ENCODE measurements around the gene SERPINF2.

The SERPINF2 gene

DNA sequence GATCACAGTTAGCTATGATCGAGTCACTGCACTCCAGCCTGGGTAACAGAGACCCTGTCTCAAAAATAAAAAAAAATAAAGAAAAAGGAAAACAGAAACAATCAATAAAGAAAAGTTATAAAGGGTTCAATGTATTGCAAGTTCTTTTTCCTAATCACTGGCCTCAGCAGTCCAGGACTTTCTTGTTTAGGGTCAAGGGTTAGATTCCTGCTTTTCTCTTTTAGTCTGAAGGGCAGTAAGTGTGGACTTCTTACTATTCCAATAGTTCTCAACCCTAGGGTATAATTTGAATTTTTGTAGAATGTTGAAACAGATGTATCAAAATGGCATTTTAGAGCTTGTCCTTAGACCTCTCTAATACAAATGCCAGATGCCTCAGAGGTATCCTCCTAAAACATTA lies 59.8 kb downstream of the SERPINF2 start:
- Histone ChIP-seq H3K27ac (ENCODE audit: low read depth, low read length) (no peak overlapping the region), H3K9ac (ENCODE audit: low read length) (no peak overlapping the region), H3K9me2 (replicated peaks; ENCODE audit: insufficient read depth, low read length) (no peaks in the 10 kb centered on the region), H3K79me2 (ENCODE audit: insufficient read depth, low read length) (peaks cover 1% of the 10 kb centered on the region; the same call in 1 of the 2 replicates), H4K20me1 (ENCODE audit: low read depth, low read length) (no peaks in the 10 kb centered on the region), H3K36me3 (ENCODE audit: low read length) (peaks cover 7% of the 10 kb centered on the region; the same call in 1 of the 2 replicates), H3F3A (ENCODE audit: insufficient read depth) (peaks cover 3% of the 10 kb centered on the region; the same call in 1 of the 2 replicates), H3K27me3 (ENCODE audit: low read length) (no peaks in the 10 kb centered on the region), H3K4me3 (ENCODE audit: insufficient read depth, low read length, poor library complexity, severe bottlenecking) (no peak overlapping the region), H2AFZ (ENCODE audit: low read depth, low read length, severe bottlenecking) (no peak overlapping the region), H3K4me2 (ENCODE audit: low read depth, low read length, poor library complexity, severe bottlenecking) (no peak overlapping the region), H3K9me3 (ENCODE audit: insufficient read depth, low read length) (no peaks in the 10 kb centered on the region)
- no peak for TF ChIP-seq EZH2phosphoT487 (conservative IDR thresholded peaks at IDR 0.05; ENCODE audit: low read length)
- TF ChIP-seq, protein P1, sequence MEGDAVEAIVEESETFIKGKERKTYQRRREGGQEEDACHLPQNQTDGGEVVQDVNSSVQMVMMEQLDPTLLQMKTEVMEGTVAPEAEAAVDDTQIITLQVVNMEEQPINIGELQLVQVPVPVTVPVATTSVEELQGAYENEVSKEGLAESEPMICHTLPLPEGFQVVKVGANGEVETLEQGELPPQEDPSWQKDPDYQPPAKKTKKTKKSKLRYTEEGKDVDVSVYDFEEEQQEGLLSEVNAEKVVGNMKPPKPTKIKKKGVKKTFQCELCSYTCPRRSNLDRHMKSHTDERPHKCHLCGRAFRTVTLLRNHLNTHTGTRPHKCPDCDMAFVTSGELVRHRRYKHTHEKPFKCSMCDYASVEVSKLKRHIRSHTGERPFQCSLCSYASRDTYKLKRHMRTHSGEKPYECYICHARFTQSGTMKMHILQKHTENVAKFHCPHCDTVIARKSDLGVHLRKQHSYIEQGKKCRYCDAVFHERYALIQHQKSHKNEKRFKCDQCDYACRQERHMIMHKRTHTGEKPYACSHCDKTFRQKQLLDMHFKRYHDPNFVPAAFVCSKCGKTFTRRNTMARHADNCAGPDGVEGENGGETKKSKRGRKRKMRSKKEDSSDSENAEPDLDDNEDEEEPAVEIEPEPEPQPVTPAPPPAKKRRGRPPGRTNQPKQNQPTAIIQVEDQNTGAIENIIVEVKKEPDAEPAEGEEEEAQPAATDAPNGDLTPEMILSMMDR (IDR thresholded peaks at IDR 0.05; ENCODE audit: insufficient read depth, low read length, poor library complexity, severe bottlenecking) = no peak

DNA sequence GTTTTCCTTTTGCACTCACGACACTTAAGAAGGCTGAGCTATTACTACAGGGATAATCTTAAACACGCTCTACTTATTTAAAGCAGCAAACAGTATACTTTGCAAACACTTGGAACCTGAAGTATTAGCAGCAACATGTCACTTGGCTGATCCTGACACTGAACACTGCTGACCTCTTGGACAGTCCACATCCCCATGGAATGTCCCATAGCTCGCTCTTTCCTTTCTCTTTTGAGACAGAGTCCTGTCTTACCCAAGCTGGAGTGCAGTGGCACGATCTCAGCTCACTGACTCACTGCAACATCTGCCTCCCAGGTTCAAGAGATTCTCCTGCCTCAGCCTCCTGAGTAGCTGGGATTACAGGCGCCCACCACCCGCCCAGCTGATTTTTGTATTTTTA lies 60.6 kb downstream of the SERPINF2 start:
- Histone ChIP-seq H3K27ac (ENCODE audit: low read depth, low read length) (no peak overlapping the region), H2AFZ (ENCODE audit: low read depth, low read length, severe bottlenecking) (no peak overlapping the region), H3K4me3 (ENCODE audit: insufficient read depth, low read length, poor library complexity, severe bottlenecking) (no peak overlapping the region), H3K79me2 (ENCODE audit: insufficient read depth, low read length) (no peaks in the 10 kb centered on the region; the same call in 1 of the 2 replicates), H3K9me3 (ENCODE audit: insufficient read depth, low read length) (no peaks in the 10 kb centered on the region), H3K9me2 (replicated peaks; ENCODE audit: insufficient read depth, low read length) (no peaks in the 10 kb centered on the region), H4K20me1 (ENCODE audit: low read depth, low read length) (no peaks in the 10 kb centered on the region), H3K4me2 (ENCODE audit: low read depth, low read length, poor library complexity, severe bottlenecking) (no peak overlapping the region), H3K9ac (ENCODE audit: low read length) (no peak overlapping the region), H3K27me3 (ENCODE audit: low read length) (no peaks in the 10 kb centered on the region), H3K36me3 (ENCODE audit: low read length) (peaks cover 7% of the 10 kb centered on the region; the same call in 1 of the 2 replicates), H3F3A (ENCODE audit: insufficient read depth) (peaks cover 3% of the 10 kb centered on the region; the same call in 1 of the 2 replicates)
- no peak for TF ChIP-seq EZH2phosphoT487 (conservative IDR thresholded peaks at IDR 0.05; ENCODE audit: low read length)
- TF ChIP-seq, protein P1 (IDR thresholded peaks at IDR 0.05; ENCODE audit: insufficient read depth, low read length, poor library complexity, severe bottlenecking) = no peak

Data from SU-DHL-6 (cell line).